A549 (cell line): ENCODE data around the gene DSCAML1. TPM values are rescaled to one million over a fixed set of nuclear protein-coding genes. Genes with fewer than 3 reads are reported as not detected.

Experiments used
- ATAC-seq, 2 experiments: fragments of 200-7000 bp in 1 of 2; fragments of >200 bp in 1 of 2; cut with Nextera tagmentation in 1 of 2; cut with Tn5 transposase in 1 of 2; 3 replicates each; pipeline versions ENCODE4 v1.8.0 to v1.9.1; 2018 to 2020; ENCODE audit warnings: mild to moderate bottlenecking in 1 of 2, moderate library complexity in 1 of 2
- CTCF ChIA-PET: fragments of 300-600 bp; sonication (Branson Sonifier 250); formaldehyde crosslinking; extraction: SDS; loops from one replicate; lab custom pipeline; 2021; ENCODE audit warnings: antibody characterized with exemption, inconsistent platforms; lab: Yijun Ruan, JAX
- POLR2A ChIA-PET: fragments of 350-600 bp; formaldehyde crosslinking; extraction: SDS; loops from one replicate; lab custom pipeline; 2021; ENCODE audit warnings: antibody characterized with exemption, inconsistent platforms; lab: Yijun Ruan, JAX
- DNase-seq, 2 experiments: peaks; one replicate each; pipeline versions ENCODE4 v3.0.0 to v3.0.0-alpha.2; 2011 to 2016; ENCODE audit warnings: low read depth in 1 of 2, low spot score in 1 of 2
- FAIRE-seq: peaks from 2 replicates; lab custom pipeline; 2011; peaks lifted over from hg19 to GRCh38; lab: Jason Lieb, UNC
- H3K27ac ChIP-seq, 2 experiments: fragments of >200 bp; sonication (Bioruptor Twin); formaldehyde crosslinking; 3 replicates each; pipeline ENCODE4 v1.5.1; 2016 to 2017
- H3K4me1 ChIP-seq: fragments of >200 bp; sonication (Bioruptor Twin); formaldehyde crosslinking; 3 replicates; pipeline ENCODE4 v1.6.1; 2016
- H3K4me2 ChIP-seq: fragments of >200 bp; sonication (Bioruptor Twin); formaldehyde crosslinking; 3 replicates; pipeline ENCODE4 v1.6.1; 2016
- H3K4me3 ChIP-seq: fragments of >200 bp; sonication (Bioruptor Twin); formaldehyde crosslinking; 3 replicates; pipeline ENCODE4 v1.5.1; 2016
- H3K9me3 ChIP-seq: fragments of >200 bp; sonication (Bioruptor Twin); formaldehyde crosslinking; 3 replicates; pipeline ENCODE4 v1.6.1; 2016
- ATOH8 ChIP-seq: fragments of 250-450 bp; sonication (Bioruptor Pico); IDR thresholded peaks from 2 replicates; pipeline ENCODE4 v1.5.0; 2020; ENCODE audit warnings: low read depth, mild to moderate bottlenecking, moderate library complexity
- BCL3 ChIP-seq: fragments of >200 bp; sonication (Bioruptor Twin); formaldehyde crosslinking; IDR thresholded peaks from 3 replicates; pipeline ENCODE4 v1.6.1; 2016
- BHLHE40 ChIP-seq: IDR thresholded peaks from 2 replicates; pipeline ENCODE4 v1.6.1; 2012; ENCODE audit warnings: low read depth, low read length, inconsistent platforms
- CHD2 ChIP-seq: fragments of 150-350 bp; IDR thresholded peaks from 2 replicates; pipeline ENCODE4 v1.6.1; 2014; ENCODE audit warnings: low read length; ENCODE audit not compliant: partially characterized antibody
- CHD4 ChIP-seq: fragments of 200-600 bp; sonication (generic); IDR thresholded peaks from 2 replicates; pipeline ENCODE4 v1.6.1; 2016; ENCODE audit warnings: antibody characterized with exemption, mild to moderate bottlenecking, borderline replicate concordance
- CTCF ChIP-seq: fragments of >200 bp; sonication (Bioruptor Twin); formaldehyde crosslinking; IDR thresholded peaks from 3 replicates; pipeline ENCODE4 v1.5.1; 2016
- E2F6 ChIP-seq: IDR thresholded peaks from 2 replicates; pipeline ENCODE4 v1.6.1; 2012; ENCODE audit warnings: low read depth, borderline replicate concordance
- EHMT2 ChIP-seq: fragments of 200-600 bp; sonication (generic); IDR thresholded peaks from 2 replicates; pipeline ENCODE4 v1.6.1; 2016; ENCODE audit warnings: antibody characterized with exemption, low read depth, mild to moderate bottlenecking, moderate library complexity
- FOSL2 ChIP-seq, 2 experiments: fragments of 450-650 bp in 1 of 2; fragments of >200 bp in 1 of 2; sonication (Bioruptor Twin) in 1 of 2; formaldehyde crosslinking; IDR thresholded peaks; 2 replicates each; pipeline versions ENCODE4 v1.5.0 to v1.6.1; 2016 to 2020; ENCODE audit warnings: mild to moderate bottlenecking in 1 of 2, moderate library complexity in 1 of 2
- FOXS1 ChIP-seq: fragments of 250-450 bp; sonication (Bioruptor Pico); IDR thresholded peaks from 2 replicates; pipeline ENCODE4 v1.5.0; 2020; ENCODE audit warnings: mild to moderate bottlenecking, moderate library complexity
- GATA3 ChIP-seq: IDR thresholded peaks from 2 replicates; pipeline ENCODE4 v1.6.1; 2012; ENCODE audit warnings: borderline replicate concordance
- HES2 ChIP-seq: fragments of >200 bp; sonication (Bioruptor Twin); formaldehyde crosslinking; IDR thresholded peaks from 2 replicates; pipeline ENCODE4 v1.6.1; 2016
- JUN ChIP-seq, 2 experiments: fragments of >200 bp; sonication (Bioruptor Twin); formaldehyde crosslinking; IDR thresholded peaks; 2 replicates in 1 of 2; 3 replicates in 1 of 2; pipeline ENCODE4 v1.6.1; 2016 to 2017
- MYC ChIP-seq: IDR thresholded peaks from 2 replicates; pipeline ENCODE4 v1.6.1; 2012; ENCODE audit warnings: mild to moderate bottlenecking, inconsistent platforms, low read length, improper control_type of control experiment, borderline replicate concordance
- SREBF2 ChIP-seq: fragments of 450-650 bp; IDR thresholded peaks from 2 replicates; pipeline ENCODE4 v1.6.1; 2014; ENCODE audit warnings: mild to moderate bottlenecking, moderate library complexity
- TFCP2L1 ChIP-seq: fragments of 250-450 bp; sonication (Bioruptor Pico); IDR thresholded peaks from 2 replicates; pipeline ENCODE4 v1.5.0; 2021; ENCODE audit warnings: mild to moderate bottlenecking
- USF2 ChIP-seq: fragments of 450-650 bp; IDR thresholded peaks from 2 replicates; pipeline ENCODE4 v1.6.1; 2014; ENCODE audit warnings: antibody characterized with exemption
- ZC3H11A ChIP-seq: fragments of 450-650 bp; IDR thresholded peaks from 2 replicates; pipeline ENCODE4 v1.6.1; 2014; ENCODE audit warnings: antibody characterized with exemption, mild to moderate bottlenecking
- ZFP36 ChIP-seq: fragments of 450-650 bp; IDR thresholded peaks from 2 replicates; pipeline ENCODE4 v1.6.1; 2014; ENCODE audit warnings: borderline replicate concordance; ENCODE audit not compliant: partially characterized antibody
- ZNF302 ChIP-seq: fragments of 250-450 bp; sonication (Bioruptor Pico); IDR thresholded peaks from 2 replicates; pipeline ENCODE4 v1.9.0; 2021; ENCODE audit warnings: inconsistent platforms, mild to moderate bottlenecking, moderate library complexity
- WGBS: methylation state at CpG from one replicate; pipeline ENCODE4 v1.1.6; 2017; ENCODE audit errors: missing lambda C conversion rate; 5-methylcytosine and 5-hydroxymethylcytosine counted together
- polyA plus RNA-seq, 4 experiments: library from polyadenylated mRNA; depleted of rRNA in 3 of 4; stranded (reverse); fragments of >200 nt; fragmentation: RNase III in 1 of 4; extraction: RNeasy Plus Mini Kit Qiagen cat#74134 plus additional on column Dnase treatment in 1 of 4; gene quantifications; 2 replicates in 3 of 4; 3 replicates in 1 of 4; pipeline ENCODE4 v1.2.3, GENCODE V29; 2011 to 2017

The DSCAML1 gene
- polyA plus RNA-seq, 2 of the 4 experiments (the other 2 are of a cell fraction): 0.12 to 0.31 TPM

- no peaks in the 10 kb centered on the region for H3K9me3 ChIP-seq
- TF ChIP-seq CTCF (no peak), ZC3H11A (no peak), BCL3 (no peak), CHD4 (no peak), USF2 (no peak), EHMT2 (no peak), ZNF302 (CRISPR knock-in tag) (no peak), BHLHE40 (no peak), ATOH8 (CRISPR knock-in tag) (no peak), E2F6 (no peak), SREBF2 (no peak)
- TF ChIP-seq, all 56 proteins: peak for 0
- Histone ChIP-seq H3K4me1 (no peaks in the 10 kb centered on the region), H3K27ac (no peak overlapping the region), H3K4me3 (no peak overlapping the region), H3K4me2 (no peak overlapping the region)
- DNase-seq (no peak), FAIRE-seq (no peak), ATAC-seq (no peak)
- WGBS: 74% methylated on average over 7 of the region's 7 CpGs
- CTCF ChIA-PET: interaction anchor here (1.4 kb wide), 1 partner anchor 45 kb away, joined by 4 read pairs; no protein-coding TSS in a partner anchor
- POLR2A ChIA-PET: no interaction called here
Observed at GRCh38 chr11:117771841-117772240, 25.2 kb downstream of the DSCAML1 start.

GRCh38 chr11:117771197-117771596, 25.8 kb downstream of the DSCAML1 start:
- H3K4me2 ChIP-seq: no peak overlapping the region
- no peaks in the 10 kb centered on the region for H3K9me3 ChIP-seq
- H3K4me1 ChIP-seq: no peaks in the 10 kb centered on the region
- CTCF ChIA-PET: interaction anchor here (1.4 kb wide), 1 partner anchor 46 kb away, joined by 4 read pairs; no protein-coding TSS in a partner anchor
- POLR2A ChIA-PET: no interaction called here
- DNase-seq: no peak
- WGBS: 71% methylated on average over 6 of the region's 6 CpGs
- TF ChIP-seq HES2: no peak
- no peak for TF ChIP-seq FOXS1 (CRISPR knock-in tag)
- no peak for TF ChIP-seq JUN (IDR thresholded peaks at IDR 0.05)
- TF ChIP-seq MYC: no peak
- no peak for TF ChIP-seq CHD2
- no peak for TF ChIP-seq FOSL2 (IDR thresholded peaks at IDR 0.05)
- no peak for TF ChIP-seq FOSL2 (CRISPR knock-in tag; IDR thresholded peaks at IDR 0.05)
- no peak for TF ChIP-seq ZFP36
- TF ChIP-seq TFCP2L1 (CRISPR knock-in tag): no peak
- no peak for TF ChIP-seq SREBF2
- no peak for TF ChIP-seq GATA3
- no peak for FAIRE-seq
- no peak overlapping the region for H3K4me3 ChIP-seq
- ATAC-seq: no peak
- no peak overlapping the region for H3K27ac ChIP-seq
